HepG2 (cell line): ENCODE results near the gene RABGGTA. TPM values are rescaled to one million over a fixed set of nuclear protein-coding genes. Genes with fewer than 3 reads are reported as not detected.
A peak's percentile ranks its signal among the peaks of the same experiment; 100 is the strongest.

Experiments
- FLYWCH1 ChIP-seq: sonication (generic); formaldehyde crosslinking; IDR thresholded peaks from 2 replicates; pipeline ENCODE4 v1.8.1; 2023; ENCODE audit warnings: mild to moderate bottlenecking, missing genetic modification reagents
- FOXM1 ChIP-seq: sonication (generic); formaldehyde crosslinking; IDR thresholded peaks from 2 replicates; pipeline ENCODE4 v1.5.0; 2020; ENCODE audit warnings: missing genetic modification reagents
- GABPB1 ChIP-seq: IDR thresholded peaks from 2 replicates; pipeline ENCODE4 v1.6.1; 2016; ENCODE audit warnings: mild to moderate bottlenecking, missing genetic modification reagents, moderate library complexity, missing compliant biosample characterization
- PAF1 ChIP-seq: IDR thresholded peaks from 2 replicates; pipeline ENCODE4 v1.6.1; 2016; ENCODE audit warnings: missing genetic modification reagents, missing compliant biosample characterization
- ZFP1 ChIP-seq: IDR thresholded peaks from 2 replicates; pipeline ENCODE4 v1.6.1; 2016
- ZNF232 ChIP-seq: sonication (generic); formaldehyde crosslinking; IDR thresholded peaks from 2 replicates; pipeline ENCODE4 v1.4.0; 2020; ENCODE audit warnings: missing genetic modification reagents, borderline replicate concordance
- ZNF251 ChIP-seq: sonication (generic); formaldehyde crosslinking; IDR thresholded peaks from 2 replicates; pipeline ENCODE4 v1.9.0; 2021; ENCODE audit warnings: mild to moderate bottlenecking, missing genetic modification reagents
- ZNF569 ChIP-seq: sonication (generic); formaldehyde crosslinking; IDR thresholded peaks from 2 replicates; pipeline ENCODE4 v1.5.0; 2020; ENCODE audit warnings: mild to moderate bottlenecking, missing genetic modification reagents, moderate library complexity, borderline replicate concordance
- ZNF678 ChIP-seq: sonication (generic); formaldehyde crosslinking; IDR thresholded peaks from 2 replicates; pipeline ENCODE4 v1.4.0; 2020; ENCODE audit warnings: mild to moderate bottlenecking, missing genetic modification reagents
- ZNF761 ChIP-seq: sonication (generic); formaldehyde crosslinking; conservative IDR thresholded peaks from 2 replicates; pipeline ENCODE4 v1.4.0; 2020; ENCODE audit warnings: mild to moderate bottlenecking, missing genetic modification reagents
- ZSCAN20 ChIP-seq: sonication (generic); formaldehyde crosslinking; IDR thresholded peaks from 2 replicates; pipeline ENCODE4 v1.4.0; 2020; ENCODE audit warnings: missing genetic modification reagents, mild to moderate bottlenecking, borderline replicate concordance
- polyA plus RNA-seq, 8 experiments: library from polyadenylated mRNA; depleted of rRNA in 3 of 8; stranded (reverse) in 7 of 8; unstranded in 1 of 8; fragments of >200 nt; fragmentation: Illumina TruSeq in 4 of 8; extraction: Trizol in 4 of 8; gene quantifications; 2 replicates each; pipeline versions ENCODE4 v1.2.1 to v1.2.3, GENCODE V29; 2011 to 2016; ENCODE audit warnings: low read depth in 4 of 8, missing spikeins in 1 of 8, mixed read lengths in 1 of 8; ENCODE audit not compliant: insufficient read depth in 1 of 8
- total RNA-seq, 5 experiments: library from RNA; depleted of rRNA; stranded (reverse); fragments of >200 nt; fragmentation: Illumina TruSeq; extraction: Trizol; gene quantifications; 2 replicates each; pipeline ENCODE4 v1.2.3, GENCODE V29; 2016; ENCODE audit warnings: low read depth in 1 of 5
- TF ChIP-seq, protein P1 (sequence below): sonication (generic); formaldehyde crosslinking; IDR thresholded peaks from 2 replicates; pipeline ENCODE4 v1.4.0; 2020; ENCODE audit warnings: missing genetic modification reagents
- TF ChIP-seq, protein P2 (sequence below): sonication (generic); formaldehyde crosslinking; IDR thresholded peaks from 2 replicates; pipeline ENCODE4 v1.4.0; 2020; ENCODE audit warnings: mild to moderate bottlenecking, missing genetic modification reagents
- TF ChIP-seq, protein P3 (sequence below): sonication (generic); formaldehyde crosslinking; IDR thresholded peaks from 2 replicates; pipeline ENCODE4 v1.4.0; 2020; ENCODE audit warnings: mild to moderate bottlenecking, missing genetic modification reagents

The RABGGTA gene
- total and polyA plus RNA-seq, 2 of the 13 experiments (the other 11 are each of a cell fraction or from before 2014, with no cell fraction given) = 57.9 to 90.8 TPM

DNA sequence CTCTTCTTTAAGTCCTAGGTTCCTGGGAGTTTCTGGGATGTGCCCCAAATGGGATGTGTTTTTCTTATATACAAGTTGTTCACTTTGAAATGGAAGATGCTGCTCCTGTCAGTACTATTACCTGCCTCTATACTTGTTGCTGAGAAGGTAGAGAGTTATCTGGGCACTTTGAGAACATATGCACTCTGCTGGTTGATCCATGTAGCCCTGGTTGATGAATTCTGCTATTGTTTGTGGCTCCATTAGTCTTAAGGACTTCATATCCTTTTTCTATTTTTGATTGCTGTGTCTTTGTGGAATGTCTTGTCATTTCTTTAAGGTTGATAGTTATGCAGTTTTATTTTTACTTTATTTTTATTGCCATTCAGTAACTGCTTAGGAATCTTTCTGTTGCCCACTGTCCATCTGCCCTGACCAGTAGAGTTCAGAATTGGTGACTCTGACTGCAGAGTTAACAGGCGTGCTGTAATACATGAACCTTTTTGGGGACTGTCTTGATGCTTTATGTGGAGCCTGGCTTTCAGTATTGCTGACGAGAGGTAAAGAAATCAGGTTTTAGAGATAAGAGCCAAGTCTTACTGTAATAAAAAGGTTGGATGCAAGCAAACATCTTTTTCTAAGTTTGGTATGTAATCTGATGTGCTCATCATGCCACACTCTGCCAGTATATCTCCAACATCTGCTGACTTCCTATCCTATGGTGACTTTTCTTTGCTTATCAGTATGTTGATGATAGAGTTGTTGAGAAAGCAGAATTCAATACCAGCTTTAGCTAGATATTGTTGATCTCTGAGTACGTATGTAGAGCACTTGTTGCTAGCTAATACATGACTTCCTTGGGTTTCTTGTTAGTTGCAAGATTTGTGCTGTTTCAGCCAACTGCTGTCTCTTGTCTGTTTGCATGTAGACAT is 37.0 kb downstream of the RABGGTA start (continued):
- TF ChIP-seq, protein P1, sequence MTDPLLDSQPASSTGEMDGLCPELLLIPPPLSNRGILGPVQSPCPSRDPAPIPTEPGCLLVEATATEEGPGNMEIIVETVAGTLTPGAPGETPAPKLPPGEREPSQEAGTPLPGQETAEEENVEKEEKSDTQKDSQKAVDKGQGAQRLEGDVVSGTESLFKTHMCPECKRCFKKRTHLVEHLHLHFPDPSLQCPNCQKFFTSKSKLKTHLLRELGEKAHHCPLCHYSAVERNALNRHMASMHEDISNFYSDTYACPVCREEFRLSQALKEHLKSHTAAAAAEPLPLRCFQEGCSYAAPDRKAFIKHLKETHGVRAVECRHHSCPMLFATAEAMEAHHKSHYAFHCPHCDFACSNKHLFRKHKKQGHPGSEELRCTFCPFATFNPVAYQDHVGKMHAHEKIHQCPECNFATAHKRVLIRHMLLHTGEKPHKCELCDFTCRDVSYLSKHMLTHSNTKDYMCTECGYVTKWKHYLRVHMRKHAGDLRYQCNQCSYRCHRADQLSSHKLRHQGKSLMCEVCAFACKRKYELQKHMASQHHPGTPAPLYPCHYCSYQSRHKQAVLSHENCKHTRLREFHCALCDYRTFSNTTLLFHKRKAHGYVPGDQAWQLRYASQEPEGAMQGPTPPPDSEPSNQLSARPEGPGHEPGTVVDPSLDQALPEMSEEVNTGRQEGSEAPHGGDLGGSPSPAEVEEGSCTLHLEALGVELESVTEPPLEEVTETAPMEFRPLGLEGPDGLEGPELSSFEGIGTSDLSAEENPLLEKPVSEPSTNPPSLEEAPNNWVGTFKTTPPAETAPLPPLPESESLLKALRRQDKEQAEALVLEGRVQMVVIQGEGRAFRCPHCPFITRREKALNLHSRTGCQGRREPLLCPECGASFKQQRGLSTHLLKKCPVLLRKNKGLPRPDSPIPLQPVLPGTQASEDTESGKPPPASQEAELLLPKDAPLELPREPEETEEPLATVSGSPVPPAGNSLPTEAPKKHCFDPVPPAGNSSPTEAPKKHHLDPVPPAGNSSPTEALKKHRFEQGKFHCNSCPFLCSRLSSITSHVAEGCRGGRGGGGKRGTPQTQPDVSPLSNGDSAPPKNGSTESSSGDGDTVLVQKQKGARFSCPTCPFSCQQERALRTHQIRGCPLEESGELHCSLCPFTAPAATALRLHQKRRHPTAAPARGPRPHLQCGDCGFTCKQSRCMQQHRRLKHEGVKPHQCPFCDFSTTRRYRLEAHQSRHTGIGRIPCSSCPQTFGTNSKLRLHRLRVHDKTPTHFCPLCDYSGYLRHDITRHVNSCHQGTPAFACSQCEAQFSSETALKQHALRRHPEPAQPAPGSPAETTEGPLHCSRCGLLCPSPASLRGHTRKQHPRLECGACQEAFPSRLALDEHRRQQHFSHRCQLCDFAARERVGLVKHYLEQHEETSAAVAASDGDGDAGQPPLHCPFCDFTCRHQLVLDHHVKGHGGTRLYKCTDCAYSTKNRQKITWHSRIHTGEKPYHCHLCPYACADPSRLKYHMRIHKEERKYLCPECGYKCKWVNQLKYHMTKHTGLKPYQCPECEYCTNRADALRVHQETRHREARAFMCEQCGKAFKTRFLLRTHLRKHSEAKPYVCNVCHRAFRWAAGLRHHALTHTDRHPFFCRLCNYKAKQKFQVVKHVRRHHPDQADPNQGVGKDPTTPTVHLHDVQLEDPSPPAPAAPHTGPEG = no peak
- 0 out of 2 replicates have a peak, but pooled peaks have one; percentile 18 for TF ChIP-seq PAF1
- no peak for TF ChIP-seq GABPB1 (CRISPR knock-in tag)
- no peak for TF ChIP-seq ZFP1 (CRISPR knock-in tag)
- TF ChIP-seq ZNF251 (CRISPR knock-in tag) = no peak
- TF ChIP-seq, protein P2, sequence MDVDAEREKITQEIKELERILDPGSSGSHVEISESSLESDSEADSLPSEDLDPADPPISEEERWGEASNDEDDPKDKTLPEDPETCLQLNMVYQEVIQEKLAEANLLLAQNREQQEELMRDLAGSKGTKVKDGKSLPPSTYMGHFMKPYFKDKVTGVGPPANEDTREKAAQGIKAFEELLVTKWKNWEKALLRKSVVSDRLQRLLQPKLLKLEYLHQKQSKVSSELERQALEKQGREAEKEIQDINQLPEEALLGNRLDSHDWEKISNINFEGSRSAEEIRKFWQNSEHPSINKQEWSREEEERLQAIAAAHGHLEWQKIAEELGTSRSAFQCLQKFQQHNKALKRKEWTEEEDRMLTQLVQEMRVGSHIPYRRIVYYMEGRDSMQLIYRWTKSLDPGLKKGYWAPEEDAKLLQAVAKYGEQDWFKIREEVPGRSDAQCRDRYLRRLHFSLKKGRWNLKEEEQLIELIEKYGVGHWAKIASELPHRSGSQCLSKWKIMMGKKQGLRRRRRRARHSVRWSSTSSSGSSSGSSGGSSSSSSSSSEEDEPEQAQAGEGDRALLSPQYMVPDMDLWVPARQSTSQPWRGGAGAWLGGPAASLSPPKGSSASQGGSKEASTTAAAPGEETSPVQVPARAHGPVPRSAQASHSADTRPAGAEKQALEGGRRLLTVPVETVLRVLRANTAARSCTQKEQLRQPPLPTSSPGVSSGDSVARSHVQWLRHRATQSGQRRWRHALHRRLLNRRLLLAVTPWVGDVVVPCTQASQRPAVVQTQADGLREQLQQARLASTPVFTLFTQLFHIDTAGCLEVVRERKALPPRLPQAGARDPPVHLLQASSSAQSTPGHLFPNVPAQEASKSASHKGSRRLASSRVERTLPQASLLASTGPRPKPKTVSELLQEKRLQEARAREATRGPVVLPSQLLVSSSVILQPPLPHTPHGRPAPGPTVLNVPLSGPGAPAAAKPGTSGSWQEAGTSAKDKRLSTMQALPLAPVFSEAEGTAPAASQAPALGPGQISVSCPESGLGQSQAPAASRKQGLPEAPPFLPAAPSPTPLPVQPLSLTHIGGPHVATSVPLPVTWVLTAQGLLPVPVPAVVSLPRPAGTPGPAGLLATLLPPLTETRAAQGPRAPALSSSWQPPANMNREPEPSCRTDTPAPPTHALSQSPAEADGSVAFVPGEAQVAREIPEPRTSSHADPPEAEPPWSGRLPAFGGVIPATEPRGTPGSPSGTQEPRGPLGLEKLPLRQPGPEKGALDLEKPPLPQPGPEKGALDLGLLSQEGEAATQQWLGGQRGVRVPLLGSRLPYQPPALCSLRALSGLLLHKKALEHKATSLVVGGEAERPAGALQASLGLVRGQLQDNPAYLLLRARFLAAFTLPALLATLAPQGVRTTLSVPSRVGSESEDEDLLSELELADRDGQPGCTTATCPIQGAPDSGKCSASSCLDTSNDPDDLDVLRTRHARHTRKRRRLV (CRISPR knock-in tag) = no peak
- TF ChIP-seq, protein P3, sequence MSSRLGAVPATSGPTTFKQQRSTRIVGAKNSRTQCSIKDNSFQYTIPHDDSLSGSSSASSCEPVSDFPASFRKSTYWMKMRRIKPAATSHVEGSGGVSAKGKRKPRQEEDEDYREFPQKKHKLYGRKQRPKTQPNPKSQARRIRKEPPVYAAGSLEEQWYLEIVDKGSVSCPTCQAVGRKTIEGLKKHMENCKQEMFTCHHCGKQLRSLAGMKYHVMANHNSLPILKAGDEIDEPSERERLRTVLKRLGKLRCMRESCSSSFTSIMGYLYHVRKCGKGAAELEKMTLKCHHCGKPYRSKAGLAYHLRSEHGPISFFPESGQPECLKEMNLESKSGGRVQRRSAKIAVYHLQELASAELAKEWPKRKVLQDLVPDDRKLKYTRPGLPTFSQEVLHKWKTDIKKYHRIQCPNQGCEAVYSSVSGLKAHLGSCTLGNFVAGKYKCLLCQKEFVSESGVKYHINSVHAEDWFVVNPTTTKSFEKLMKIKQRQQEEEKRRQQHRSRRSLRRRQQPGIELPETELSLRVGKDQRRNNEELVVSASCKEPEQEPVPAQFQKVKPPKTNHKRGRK (CRISPR knock-in tag) = no peak
- no peak for TF ChIP-seq ZNF569 (CRISPR knock-in tag)
- TF ChIP-seq ZNF232 (CRISPR knock-in tag) = no peak
- TF ChIP-seq FOXM1 (CRISPR knock-in tag) = no peak
- no peak for TF ChIP-seq FLYWCH1 (CRISPR knock-in tag)
- no peak for TF ChIP-seq ZNF678 (CRISPR knock-in tag)
- no peak for TF ChIP-seq ZNF761 (CRISPR knock-in tag)
- TF ChIP-seq ZSCAN20 = no peak
